ENCODE data around the gene STXBP1. TPM values are rescaled to one million over a fixed set of nuclear protein-coding genes. Genes with fewer than 3 reads are reported as not detected.

STXBP1 gene
- total and polyA plus RNA-seq, 7 experiments from 2014 or later = 3.0 to 17.8 (median 13.5) TPM

GRCh38 chr9:127716412-127716811 is 104.3 kb downstream of the STXBP1 start:
- Histone ChIP-seq H3K27ac (ENCODE audit: low read depth, low read length) (peak overlapping the region; percentile 89), H3K9me3 (ENCODE audit: control insufficient read depth in 2 of 3, low read length in 3 of 3) (no peaks in the 10 kb centered on the region), H3K4me1 (ENCODE audit: control insufficient read depth in 2 of 2, insufficient read depth in 2 of 2, low read length in 2 of 2) (peaks cover 29 to 31% of the 10 kb centered on the region in 2 donors), H3K36me3 (ENCODE audit: control insufficient read depth in 2 of 3, insufficient read depth in 3 of 3, low read length in 3 of 3) (peaks cover 0 to 5% (median 0%) of the 10 kb centered on the region in 3 experiments), H3K27me3 (ENCODE audit: control insufficient read depth in 2 of 2, insufficient read depth in 2 of 2, low read length in 2 of 2) (no peaks in the 10 kb centered on the region), H3K4me3 (ENCODE audit: low read length) (peak overlapping the region; percentile 85)
- Mint-ChIP-seq H3K27ac (peak overlapping the region; percentile 86 to 99 (median 97)), H3K9me3 (no peaks in the 10 kb centered on the region), H3K27me3 (no peaks in the 10 kb centered on the region), H3K36me3 (no peaks in the 10 kb centered on the region), H3K4me1 (peaks cover 27 to 48% (median 29%) of the 10 kb centered on the region in 7 donors), H3K4me3 (peak overlapping the region; percentile 93 to 100 (median 98))
- intact Hi-C loops (cut with micrococcal nuclease) = loop anchor here (1.0 to 5.0 kb wide), 5 partner anchors 69 to 351 kb away; partner anchors contain the start of genes STXBP1 (in 2 of the 2), NAIF1 (in 1 of the 2) and SLC25A25 (in 1 of the 2)
- ChIA-PET CTCF (interaction anchor here (1.2 kb wide), 1 partner anchor 19 kb away, joined by 3 read pairs; the partner anchor contains the start of gene TOR2A), POLR2A (interaction anchor here (0.6 to 1.9 kb wide), 10 partner anchors 9 to 253 kb away, joined by 3 to 10 read pairs (median 4); partner anchors contain the start of genes CDK9, CFAP157 and TOR2A)
- no peak for DNase-seq
- ATAC-seq = no peak

GRCh38 chr9:127717766-127718165 is 105.7 kb downstream of the STXBP1 start:
- ATAC-seq (no peak), DNase-seq (no peak)
- peak overlapping the region in 3 of 10 donors; percentile 12 to 43 (median 25) for H3K4me3 Mint-ChIP-seq
- intact Hi-C loops (cut with micrococcal nuclease) = loop anchor here (5.0 kb wide), 4 partner anchors 105 to 350 kb away; partner anchors contain the start of genes STXBP1 (in 2 of the 2), NAIF1 (in 1 of the 2) and SLC25A25 (in 1 of the 2)
- Histone ChIP-seq H3K4me1 (ENCODE audit: control insufficient read depth in 2 of 2, insufficient read depth in 2 of 2, low read length in 2 of 2) (peaks cover 31 to 32% of the 10 kb centered on the region in 2 donors), H3K27me3 (ENCODE audit: control insufficient read depth in 2 of 2, insufficient read depth in 2 of 2, low read length in 2 of 2) (no peaks in the 10 kb centered on the region), H3K27ac (ENCODE audit: low read depth, low read length) (no peak overlapping the region), H3K36me3 (ENCODE audit: control insufficient read depth in 2 of 3, insufficient read depth in 3 of 3, low read length in 3 of 3) (peaks cover 0 to 5% (median 0%) of the 10 kb centered on the region in 3 experiments), H3K4me3 (ENCODE audit: low read length) (no peak overlapping the region), H3K9me3 (ENCODE audit: control insufficient read depth in 2 of 3, low read length in 3 of 3) (no peaks in the 10 kb centered on the region)
- ChIA-PET CTCF (no interaction called here), POLR2A (interaction anchor here (0.6 to 1.4 kb wide), 2 partner anchors 10 to 267 kb away, joined by 3 to 5 read pairs; partner anchors contain the start of genes CFAP157, LRSAM1 and RPL12)
- H3K27ac Mint-ChIP-seq = no peak overlapping the region
- H3K36me3 Mint-ChIP-seq = no peaks in the 10 kb centered on the region
- H3K27me3 Mint-ChIP-seq = no peaks in the 10 kb centered on the region
- H3K9me3 Mint-ChIP-seq = no peaks in the 10 kb centered on the region
- peaks cover 24 to 45% (median 27%) of the 10 kb centered on the region in 7 donors for H3K4me1 Mint-ChIP-seq

- H3K27ac Mint-ChIP-seq = peak overlapping the region; percentile 54 to 94 (median 84)
- peaks cover 21 to 46% (median 25%) of the 10 kb centered on the region in 7 donors for H3K4me1 Mint-ChIP-seq
- Histone ChIP-seq H3K27ac (ENCODE audit: low read depth, low read length) (peak overlapping the region; percentile 56), H3K27me3 (ENCODE audit: control insufficient read depth in 2 of 2, insufficient read depth in 2 of 2, low read length in 2 of 2) (no peaks in the 10 kb centered on the region), H3K4me1 (ENCODE audit: control insufficient read depth in 2 of 2, insufficient read depth in 2 of 2, low read length in 2 of 2) (peaks cover 22 to 32% of the 10 kb centered on the region in 2 donors), H3K36me3 (ENCODE audit: control insufficient read depth in 2 of 3, insufficient read depth in 3 of 3, low read length in 3 of 3) (peaks cover 0 to 3% (median 0%) of the 10 kb centered on the region in 3 experiments), H3K9me3 (ENCODE audit: control insufficient read depth in 2 of 3, low read length in 3 of 3) (no peaks in the 10 kb centered on the region), H3K4me3 (ENCODE audit: low read length) (no peak overlapping the region)
- H3K9me3 Mint-ChIP-seq = no peaks in the 10 kb centered on the region
- ATAC-seq (no peak), DNase-seq (peak in 4 of 9 donors; percentile 18 to 34 (median 26))
- H3K36me3 Mint-ChIP-seq = no peaks in the 10 kb centered on the region
- H3K4me3 Mint-ChIP-seq = peak overlapping the region; percentile 12 to 83 (median 67)
- intact Hi-C loops (cut with micrococcal nuclease) = no loop called here
- CTCF ChIA-PET = interaction anchor here (1.4 kb wide), 1 partner anchor 15 kb away, joined by 4 read pairs; the partner anchor contains the start of gene TOR2A
- POLR2A ChIA-PET = interaction anchor here (1.0 to 1.5 kb wide), 2 partner anchors 15 to 163 kb away, joined by 4 to 8 read pairs; partner anchors contain the start of gene TOR2A
- H3K27me3 Mint-ChIP-seq = no peaks in the 10 kb centered on the region
These were observed 108.2 kb downstream of the STXBP1 start for GRCh38 chr9:127720031-127720864.

- no peak for ATAC-seq
- intact Hi-C loops (cut with micrococcal nuclease) = no loop called here
- Mint-ChIP-seq H3K4me1 (peaks cover 19 to 40% (median 24%) of the 10 kb centered on the region in 7 donors), H3K9me3 (no peaks in the 10 kb centered on the region), H3K36me3 (no peaks in the 10 kb centered on the region), H3K27me3 (no peaks in the 10 kb centered on the region), H3K27ac (peak overlapping the region in 5 of 9 donors; percentile 42 to 93 (median 75)), H3K4me3 (peak overlapping the region in 6 of 10 donors; percentile 23 to 80 (median 48))
- H3K4me1 ChIP-seq (ENCODE audit: control insufficient read depth in 2 of 2, insufficient read depth in 2 of 2, low read length in 2 of 2) = peaks cover 22 to 32% of the 10 kb centered on the region in 2 donors
- peak overlapping the region; percentile 16 for H3K4me3 ChIP-seq (ENCODE audit: low read length)
- H3K36me3 ChIP-seq (ENCODE audit: control insufficient read depth in 2 of 3, insufficient read depth in 3 of 3, low read length in 3 of 3) = no peaks in the 10 kb centered on the region
- no peak overlapping the region for H3K27ac ChIP-seq (ENCODE audit: low read depth, low read length)
- CTCF ChIA-PET = interaction anchor here (1.4 kb wide), 1 partner anchor 14 kb away, joined by 4 read pairs; the partner anchor contains the start of gene TOR2A
- DNase-seq = no peak
- no peaks in the 10 kb centered on the region for H3K9me3 ChIP-seq (ENCODE audit: control insufficient read depth in 2 of 3, low read length in 3 of 3)
- POLR2A ChIA-PET = no interaction called here
- H3K27me3 ChIP-seq (ENCODE audit: control insufficient read depth in 2 of 2, insufficient read depth in 2 of 2, low read length in 2 of 2) = no peaks in the 10 kb centered on the region
These were observed 108.8 kb downstream of the STXBP1 start for GRCh38 chr9:127720865-127721227.

GRCh38 chr9:127721391-127721821 is 109.3 kb downstream of the STXBP1 start:
- DNase-seq (no peak), ATAC-seq (peak; percentile 59)
- Mint-ChIP-seq H3K36me3 (no peaks in the 10 kb centered on the region), H3K4me1 (peaks cover 14 to 34% (median 21%) of the 10 kb centered on the region in 7 donors), H3K27ac (peak overlapping the region in 6 of 9 donors; percentile 21 to 89 (median 74)), H3K27me3 (no peaks in the 10 kb centered on the region), H3K9me3 (no peaks in the 10 kb centered on the region), H3K4me3 (peak overlapping the region in 5 of 10 donors; percentile 41 to 80 (median 62))
- Histone ChIP-seq H3K27me3 (ENCODE audit: control insufficient read depth in 2 of 2, insufficient read depth in 2 of 2, low read length in 2 of 2) (no peaks in the 10 kb centered on the region), H3K4me3 (ENCODE audit: low read length) (no peak overlapping the region), H3K4me1 (ENCODE audit: control insufficient read depth in 2 of 2, insufficient read depth in 2 of 2, low read length in 2 of 2) (peaks cover 17 to 27% of the 10 kb centered on the region in 2 donors), H3K27ac (ENCODE audit: low read depth, low read length) (no peak overlapping the region), H3K9me3 (ENCODE audit: control insufficient read depth in 2 of 3, low read length in 3 of 3) (no peaks in the 10 kb centered on the region), H3K36me3 (ENCODE audit: control insufficient read depth in 2 of 3, insufficient read depth in 3 of 3, low read length in 3 of 3) (no peaks in the 10 kb centered on the region)
- intact Hi-C loops (cut with micrococcal nuclease) = no loop called here
- ChIA-PET POLR2A (no interaction called here), CTCF (no interaction called here)

GRCh38 chr9:127722055-127722745 is 110.1 kb downstream of the STXBP1 start:
- Histone ChIP-seq H3K27ac (ENCODE audit: low read depth, low read length) (no peak overlapping the region), H3K36me3 (ENCODE audit: control insufficient read depth in 2 of 3, insufficient read depth in 3 of 3, low read length in 3 of 3) (no peaks in the 10 kb centered on the region), H3K9me3 (ENCODE audit: control insufficient read depth in 2 of 3, low read length in 3 of 3) (no peaks in the 10 kb centered on the region), H3K4me1 (ENCODE audit: control insufficient read depth in 2 of 2, insufficient read depth in 2 of 2, low read length in 2 of 2) (peaks cover 16 to 26% of the 10 kb centered on the region in 2 donors), H3K27me3 (ENCODE audit: control insufficient read depth in 2 of 2, insufficient read depth in 2 of 2, low read length in 2 of 2) (no peaks in the 10 kb centered on the region), H3K4me3 (ENCODE audit: low read length) (no peak overlapping the region)
- Mint-ChIP-seq H3K9me3 (no peaks in the 10 kb centered on the region), H3K4me3 (no peak overlapping the region), H3K36me3 (no peaks in the 10 kb centered on the region), H3K27ac (peak overlapping the region in 4 of 9 donors; percentile 45 to 84 (median 64)), H3K27me3 (no peaks in the 10 kb centered on the region), H3K4me1 (peaks cover 14 to 34% (median 21%) of the 10 kb centered on the region in 7 donors)
- ChIA-PET CTCF (no interaction called here), POLR2A (interaction anchor here (0.5 to 0.6 kb wide), 2 partner anchors 20 to 29 kb away, joined by 3 read pairs; no protein-coding TSS in a partner anchor)
- intact Hi-C loops (cut with micrococcal nuclease) = no loop called here
- no peak for ATAC-seq
- no peak for DNase-seq
